CD14-positive monocyte (primary cell): ENCODE measurements around the gene YPEL4. TPM values are rescaled to one million over a fixed set of nuclear protein-coding genes. Genes with fewer than 3 reads are reported as not detected.
A peak's percentile ranks its signal among the peaks of the same experiment; 100 is the strongest.

Experiments
- DNase-seq, 3 donors: peaks; one replicate each; pipeline ENCODE4 v3.0.0-alpha.2; 2011 to 2022
- H2AFZ ChIP-seq: 2 replicates; pipeline ENCODE4 v1.6.0; 2012; ENCODE audit warnings: mild to moderate bottlenecking, low read depth, low read length, inconsistent platforms; ENCODE audit not compliant: insufficient read depth, poor library complexity, severe bottlenecking
- H3K27ac ChIP-seq, 2 donors: 1 replicate in 1 of 2; 2 replicates in 1 of 2; pipeline ENCODE4 v1.5.1; 2012 to 2013; ENCODE audit warnings: low read length in 2 of 2, control low read depth in 1 of 2, inconsistent platforms in 1 of 2, low read depth in 1 of 2, mild to moderate bottlenecking in 1 of 2
- H3K27me3 ChIP-seq, 2 donors: one replicate each; pipeline versions ENCODE4 v1.6.0 to v1.6.1; 2011 to 2013; ENCODE audit warnings: low read length in 2 of 2; ENCODE audit not compliant: control insufficient read depth in 2 of 2, insufficient read depth in 2 of 2
- H3K36me3 ChIP-seq, 2 donors: replicated peaks in 1 of 2; 1 replicate in 1 of 2; 2 replicates in 1 of 2; pipeline versions ENCODE4 v1.5.1 to v1.6.1; 2012 to 2013; ENCODE audit warnings: low read length in 2 of 2, control low read depth in 1 of 2, inconsistent platforms in 1 of 2, mild to moderate bottlenecking in 1 of 2; ENCODE audit not compliant: insufficient read depth in 2 of 2, control insufficient read depth in 1 of 2
- H3K4me1 ChIP-seq, 2 donors: 1 replicate in 1 of 2; 2 replicates in 1 of 2; pipeline versions ENCODE4 v1.5.1 to v1.6.1; 2012 to 2013; ENCODE audit warnings: low read length in 2 of 2, control low read depth in 1 of 2, inconsistent platforms in 1 of 2, mild to moderate bottlenecking in 1 of 2, moderate library complexity in 1 of 2; ENCODE audit not compliant: insufficient read depth in 2 of 2, control insufficient read depth in 1 of 2
- H3K4me2 ChIP-seq: replicated peaks from 2 replicates; pipeline ENCODE3; 2012; ENCODE audit warnings: low read length, moderate library complexity, mild to moderate bottlenecking; ENCODE audit not compliant: poor library complexity, severe bottlenecking; ENCODE audit errors: extremely low read depth
- H3K4me3 ChIP-seq, 3 experiments: fragments of 200-600 bp in 1 of 3; sonication (generic) in 1 of 3; replicated peaks in 1 of 3; 1 replicate in 2 of 3; 2 replicates in 1 of 3; pipeline ENCODE4 v1.5.1; 2011 to 2013; ENCODE audit warnings: low read length in 3 of 3, mild to moderate bottlenecking in 3 of 3, control low read depth in 2 of 3, low read depth in 2 of 3, inconsistent platforms in 1 of 3, moderate library complexity in 1 of 3
- H3K79me2 ChIP-seq: 2 replicates; pipeline ENCODE4 v1.6.0; 2012; ENCODE audit warnings: mild to moderate bottlenecking, control low read depth, inconsistent platforms, low read length, moderate library complexity; ENCODE audit not compliant: insufficient read depth
- H3K9ac ChIP-seq: 2 replicates; pipeline ENCODE4 v1.6.0; 2017; ENCODE audit warnings: low read length, mild to moderate bottlenecking; ENCODE audit not compliant: insufficient read depth, poor library complexity, severe bottlenecking
- H3K9me3 ChIP-seq, 2 donors: replicated peaks in 1 of 2; 1 replicate in 1 of 2; 2 replicates in 1 of 2; pipeline versions ENCODE4 v1.5.1 to v1.6.1; 2012 to 2013; ENCODE audit warnings: low read length in 2 of 2, control low read depth in 1 of 2; ENCODE audit not compliant: control insufficient read depth in 1 of 2, insufficient read depth in 1 of 2
- H4K20me1 ChIP-seq: 2 replicates; pipeline ENCODE4 v1.6.0; 2012; ENCODE audit warnings: mild to moderate bottlenecking, low read length, control low read depth, moderate library complexity; ENCODE audit not compliant: insufficient read depth
- H3K27ac Mint-ChIP-seq, 7 donors: one replicate each; pipeline ENCODE4 v1.8.0; 2020; ENCODE audit warnings: mild to moderate bottlenecking in 7 of 7, mixed read lengths in 7 of 7, moderate library complexity in 6 of 7, inconsistent platforms in 2 of 7
- H3K27me3 Mint-ChIP-seq, 3 donors: one replicate each; pipeline ENCODE4 v1.8.0; 2021 to 2022; ENCODE audit warnings: low read depth in 3 of 3, mild to moderate bottlenecking in 3 of 3, mixed read lengths in 3 of 3, moderate library complexity in 3 of 3, inconsistent platforms in 1 of 3
- H3K36me3 Mint-ChIP-seq, 2 donors: one replicate each; pipeline ENCODE4 v1.8.0; 2020; ENCODE audit warnings: mixed read lengths in 2 of 2, inconsistent platforms in 1 of 2, mild to moderate bottlenecking in 1 of 2
- H3K4me1 Mint-ChIP-seq: one replicate; pipeline ENCODE4 v1.8.0; 2020; ENCODE audit warnings: mild to moderate bottlenecking, mixed read lengths
- H3K4me3 Mint-ChIP-seq, 2 donors: one replicate each; pipeline ENCODE4 v1.8.0; 2020; ENCODE audit warnings: mild to moderate bottlenecking in 2 of 2, mixed read lengths in 2 of 2, moderate library complexity in 1 of 2
- H3K9me3 Mint-ChIP-seq, 7 donors: one replicate each; pipeline ENCODE4 v1.8.0; 2020 to 2022; ENCODE audit warnings: mixed read lengths in 7 of 7, mild to moderate bottlenecking in 6 of 7, moderate library complexity in 6 of 7, inconsistent platforms in 2 of 7
- CTCF ChIP-seq: fragments of 200-600 bp; IDR thresholded peaks from one replicate; pipeline ENCODE4 v1.8.0; 2022; ENCODE audit warnings: antibody characterized with exemption, mild to moderate bottlenecking
- WGBS: methylation state at CpG from one replicate; pipeline ENCODE4 v1.1.5; 2013; ENCODE audit warnings: missing lambda C conversion rate; ENCODE audit not compliant: insufficient coverage; 5-methylcytosine and 5-hydroxymethylcytosine counted together
- intact Hi-C, 2 donors: fragments of 100-400 bp; cut with micrococcal nuclease; formaldehyde crosslinking; loops; one replicate each; pipeline versions ENCODE4 v1.15.0 to v1.15.1; 2023
- polyA plus RNA-seq, 3 donors: library from polyadenylated mRNA; depleted of rRNA in 1 of 3; unstranded in 2 of 3; stranded (reverse) in 1 of 3; fragments of 300-500 nt in 2 of 3; fragments of >200 nt in 1 of 3; fragmentation: Illumina TruSeq in 2 of 3; gene quantifications; 1 replicate in 2 of 3; 2 replicates in 1 of 3; pipeline ENCODE4 v1.2.3, GENCODE V29; 2012 to 2021

The YPEL4 gene
- polyA plus RNA-seq, 3 donors: 0.36 to 0.56 TPM; not detected in 1

GRCh38 chr11:57599381-57599780, 50.3 kb downstream of the YPEL4 start:
- H3K27ac ChIP-seq: no peak overlapping the region
- no peaks in the 10 kb centered on the region for H3K79me2 ChIP-seq
- no peaks in the 10 kb centered on the region for H3K36me3 ChIP-seq
- no CpG with 5 or more reads among the region's 2 CpGs for WGBS
- peak overlapping the region; percentile 11 for H3K4me2 ChIP-seq
- Mint-ChIP-seq H3K27me3 (peaks cover 1 to 6% (median 2%) of the 10 kb centered on the region in 3 donors), H3K4me1 (peaks cover 26% of the 10 kb centered on the region), H3K27ac (peak overlapping the region in 1 of 7 donors; percentile 16), H3K36me3 (no peaks in the 10 kb centered on the region), H3K9me3 (no peaks in the 10 kb centered on the region), H3K4me3 (peak overlapping the region in 1 of 2 donors; percentile 91)
- intact Hi-C loops: no loop called here
- TF ChIP-seq CTCF: no peak
- no peaks in the 10 kb centered on the region for H4K20me1 ChIP-seq
- no peak for DNase-seq
- peaks cover 9 to 18% of the 10 kb centered on the region in 2 donors for H3K4me1 ChIP-seq
- no peak overlapping the region for H2AFZ ChIP-seq
- H3K4me3 ChIP-seq: no peak overlapping the region
- no peak overlapping the region for H3K9ac ChIP-seq
- H3K9me3 ChIP-seq: no peaks in the 10 kb centered on the region
- no peaks in the 10 kb centered on the region for H3K27me3 ChIP-seq

GRCh38 chr11:57598831-57599155, 50.9 kb downstream of the YPEL4 start:
- no peaks in the 10 kb centered on the region for H3K9me3 Mint-ChIP-seq
- Histone ChIP-seq H3K36me3 (no peaks in the 10 kb centered on the region), H4K20me1 (no peaks in the 10 kb centered on the region), H3K4me1 (peaks cover 9 to 18% of the 10 kb centered on the region in 2 donors), H2AFZ (peak overlapping the region; percentile 87), H3K4me2 (peak overlapping the region; percentile 88), H3K79me2 (no peaks in the 10 kb centered on the region), H3K9ac (peak overlapping the region; percentile 58), H3K4me3 (peak overlapping the region in 2 of 3 experiments; percentile 44 to 75), H3K9me3 (no peaks in the 10 kb centered on the region), H3K27me3 (no peaks in the 10 kb centered on the region), H3K27ac (no peak overlapping the region)
- 63% methylated on average over 5 of the region's 5 CpGs for WGBS
- DNase-seq: no peak
- H3K27me3 Mint-ChIP-seq: peaks cover 0 to 6% (median 2%) of the 10 kb centered on the region in 3 donors
- H3K4me3 Mint-ChIP-seq: peak overlapping the region; percentile 82 to 91
- no peak overlapping the region for H3K27ac Mint-ChIP-seq
- intact Hi-C loops: no loop called here
- H3K4me1 Mint-ChIP-seq: peaks cover 21% of the 10 kb centered on the region
- no peak for TF ChIP-seq CTCF
- H3K36me3 Mint-ChIP-seq: no peaks in the 10 kb centered on the region
